GM21381 (cell line): Measurements from ENCODE around the gene RGS7.
"Not testable (repeated sequence)": the region's sequence is repeated elsewhere in the genome, so short reads cannot be mapped to it uniquely, and the experiment has no call there.

Source experiments
- ATAC-seq: cut with Tn5 transposase; IDR thresholded peaks from one replicate; pipeline ENCODE4 v1.9.1; 2021; ENCODE audit warnings: mild to moderate bottlenecking, moderate library complexity; ENCODE audit not compliant: unreplicated experiment

The RGS7 gene

GRCh38 chr1:241217516-241217915 is 139.5 kb downstream of the RGS7 start:
- no peak for ATAC-seq

- no peak for ATAC-seq
Observed at GRCh38 chr1:241215683-241216082, 141.3 kb downstream of the RGS7 start.

GRCh38 chr1:241215203-241215602 is 141.8 kb downstream of the RGS7 start:
- no peak for ATAC-seq

- ATAC-seq: no peak
Observed at GRCh38 chr1:241213139-241213538, 143.9 kb downstream of the RGS7 start.

GRCh38 chr1:241212628-241213027 is 144.4 kb downstream of the RGS7 start:
- no peak for ATAC-seq

- no peak for ATAC-seq
Observed at GRCh38 chr1:241208910-241209379, 148.1 kb downstream of the RGS7 start.

- no peak for ATAC-seq
Observed at GRCh38 chr1:241203817-241204216, 153.2 kb downstream of the RGS7 start.

GRCh38 chr1:241202401-241202800 is 154.6 kb downstream of the RGS7 start:
- ATAC-seq: no peak

- no peak for ATAC-seq
Observed at GRCh38 chr1:241186716-241187115, 170.3 kb downstream of the RGS7 start.

- no peak for ATAC-seq
Observed at GRCh38 chr1:241181971-241182370, 175.0 kb downstream of the RGS7 start.

GRCh38 chr1:241181471-241181870 is 175.5 kb downstream of the RGS7 start:
- ATAC-seq: no peak

- ATAC-seq: no peak
Observed at GRCh38 chr1:241180569-241180968, 176.4 kb downstream of the RGS7 start.

GRCh38 chr1:241177660-241178059 is 179.3 kb downstream of the RGS7 start:
- no peak for ATAC-seq

- no peak for ATAC-seq
Observed at GRCh38 chr1:241172486-241172885, 184.5 kb downstream of the RGS7 start.

- ATAC-seq: no peak
Observed at GRCh38 chr1:241171991-241172390, 185.0 kb downstream of the RGS7 start.

GRCh38 chr1:241167121-241167630 is 189.8 kb downstream of the RGS7 start:
- no peak for ATAC-seq

GRCh38 chr1:241166625-241167024 is 190.4 kb downstream of the RGS7 start:
- no peak for ATAC-seq

- not testable (repeated sequence) for ATAC-seq
Observed at GRCh38 chr1:241165256-241165655, 191.7 kb downstream of the RGS7 start.

GRCh38 chr1:241163363-241163762 is 193.6 kb downstream of the RGS7 start:
- ATAC-seq: no peak

- no peak for ATAC-seq
Observed at GRCh38 chr1:241161188-241161689, 195.8 kb downstream of the RGS7 start.

GRCh38 chr1:241157435-241157834 is 199.6 kb downstream of the RGS7 start:
- no peak for ATAC-seq

- no peak for ATAC-seq
Observed at GRCh38 chr1:241156231-241156965, 200.6 kb downstream of the RGS7 start.
